ENCODE data around the gene GORASP2.
"Not testable (repeated sequence)": the region's sequence is repeated elsewhere in the genome, so short reads cannot be mapped to it uniquely, and the experiment has no call there.

The GORASP2 gene

DNA sequence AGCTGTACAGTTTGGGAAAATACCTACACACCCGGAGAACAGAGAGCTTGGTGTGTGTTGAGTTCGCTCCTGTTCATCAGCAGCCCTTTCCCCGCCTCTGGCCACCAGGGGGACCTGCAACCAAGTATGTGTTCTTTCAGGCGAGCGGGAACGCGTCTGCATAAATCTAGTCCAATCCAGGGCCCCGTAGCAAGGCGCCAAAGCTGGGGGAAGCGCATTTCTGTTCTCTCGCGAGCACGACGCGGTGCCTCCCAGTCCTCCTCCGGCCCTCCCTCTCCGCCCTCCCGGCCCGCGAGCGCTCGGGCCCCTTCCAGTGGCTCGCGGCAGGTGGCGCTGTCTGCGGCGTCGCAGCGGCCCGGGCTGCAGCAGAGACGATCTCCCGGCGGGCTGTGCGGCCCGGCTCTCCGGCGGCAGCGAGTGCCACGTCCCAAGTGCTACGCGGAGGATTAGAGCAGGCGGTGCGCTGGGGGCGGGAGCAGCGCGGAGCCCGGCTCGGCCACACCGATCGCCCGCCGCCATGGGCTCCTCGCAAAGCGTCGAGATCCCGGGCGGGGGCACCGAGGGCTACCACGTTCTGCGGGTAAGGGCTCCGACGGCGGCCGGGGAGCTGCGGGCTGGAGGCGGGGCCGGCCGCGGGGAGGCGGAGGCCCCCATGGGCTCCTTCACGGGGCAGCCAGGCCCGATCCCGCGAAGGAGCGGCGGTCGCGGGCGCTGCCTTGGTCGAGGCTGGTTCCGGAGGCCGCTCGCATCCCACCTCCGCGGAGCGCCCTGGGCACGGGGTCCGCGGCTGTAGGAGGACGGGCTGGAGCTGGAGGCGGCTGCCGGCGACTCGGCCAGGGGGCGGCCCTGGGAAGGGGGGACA, at the start of gene GORASP2:
Gene GORASP2, plus strand, starts transcription at position 430 of the 862 bp plus-strand sequence. Its CDS starts 88 bp downstream, at position 518.
- DNase-seq (ENCODE audit: low spot score) = peak; percentile 99

DNA sequence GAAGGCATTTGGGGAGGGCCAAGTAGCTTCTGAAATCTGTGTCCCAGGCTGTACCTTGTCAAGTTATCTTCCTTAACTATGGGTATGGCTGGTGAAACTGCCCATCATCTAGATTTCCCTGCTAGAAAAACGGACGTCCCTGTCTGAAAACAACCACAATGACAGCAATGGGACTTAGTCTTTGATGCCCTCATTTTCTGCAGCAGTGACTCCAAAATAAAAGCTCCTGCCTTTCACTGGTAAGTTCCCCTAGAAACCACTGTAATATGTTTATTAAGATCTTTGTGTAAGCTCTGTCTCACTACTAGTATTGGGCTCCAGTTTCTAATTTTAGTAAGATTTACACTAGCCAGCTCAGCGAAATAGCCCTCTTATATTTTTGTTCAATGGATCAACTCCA, 47.2 kb upstream of the GORASP2 start:
- no peak for DNase-seq (ENCODE audit: low spot score)

DNA sequence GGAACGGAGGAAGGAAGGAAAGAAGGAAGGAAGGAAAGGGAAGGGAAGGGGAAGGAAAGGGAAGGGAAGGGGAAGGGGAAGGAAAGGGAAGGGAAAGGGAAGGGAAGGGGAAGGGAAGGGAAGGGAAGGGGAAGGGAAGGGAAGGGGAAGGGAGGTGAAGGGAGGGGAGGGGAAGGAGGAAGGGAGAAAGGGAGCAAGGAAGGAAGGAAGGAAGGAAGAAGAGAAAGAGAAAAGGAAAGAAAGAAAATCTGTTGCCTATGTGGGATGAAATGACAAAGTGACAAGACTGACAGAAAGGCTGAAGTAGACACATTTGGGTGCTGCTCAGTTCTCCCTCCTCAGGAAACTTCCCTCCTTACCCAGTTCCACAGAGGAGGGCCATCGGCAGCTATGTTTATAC, 46.3 kb upstream of the GORASP2 start:
- no peak for DNase-seq (ENCODE audit: low spot score)

DNA sequence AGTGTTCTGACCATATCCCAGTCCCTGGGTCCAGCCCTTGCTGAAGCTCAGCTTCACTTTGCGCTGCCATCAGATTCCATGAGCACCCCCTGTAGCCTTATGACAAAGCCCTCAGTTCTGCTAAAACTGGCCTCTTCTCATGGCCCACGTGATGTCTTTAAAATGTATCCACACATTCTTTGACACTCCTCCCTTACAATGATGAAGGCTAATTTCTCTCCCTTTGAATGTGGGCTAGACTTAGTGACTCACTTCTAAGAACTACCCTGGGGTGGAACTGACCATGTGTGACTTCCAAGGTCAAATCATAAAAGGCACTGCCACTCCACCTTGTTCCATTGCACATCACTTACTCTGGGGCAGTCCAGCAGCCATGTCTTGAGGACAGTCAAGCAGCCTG, 45.4 kb upstream of the GORASP2 start:
- no peak for DNase-seq (ENCODE audit: low spot score)

DNA sequence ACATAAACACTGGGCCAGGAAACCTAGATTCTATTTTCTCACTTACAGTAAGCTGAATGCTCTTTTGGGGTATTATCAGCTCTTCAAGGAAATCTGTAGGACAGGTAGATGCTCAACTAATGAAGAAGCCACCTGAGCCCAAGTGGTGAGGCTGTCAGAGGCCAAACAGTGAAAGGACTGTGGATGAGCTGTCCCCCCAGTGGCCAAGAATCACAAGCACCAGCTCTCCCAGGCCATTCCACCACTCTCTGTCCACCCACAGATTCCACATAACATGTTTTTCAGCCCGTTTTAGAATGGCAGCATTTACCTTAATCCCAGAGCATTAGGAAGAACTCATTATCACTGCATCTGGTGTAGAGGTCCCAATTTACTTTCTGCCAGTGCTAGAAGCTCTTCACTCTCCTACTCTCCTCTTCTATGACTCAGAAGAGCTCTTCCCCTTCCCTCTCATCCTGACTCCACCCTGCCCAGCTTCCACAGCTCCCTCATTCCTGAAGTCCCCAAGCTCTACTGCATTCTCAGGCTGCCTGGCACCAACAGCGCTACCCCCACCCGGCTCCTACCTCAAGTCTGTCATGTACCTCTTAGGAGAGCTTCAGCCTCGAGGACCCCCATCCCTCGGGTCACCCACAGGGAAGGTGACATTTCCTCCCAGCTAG, 43.8 kb upstream of the GORASP2 start:
- no peak for DNase-seq (ENCODE audit: low spot score)

DNA sequence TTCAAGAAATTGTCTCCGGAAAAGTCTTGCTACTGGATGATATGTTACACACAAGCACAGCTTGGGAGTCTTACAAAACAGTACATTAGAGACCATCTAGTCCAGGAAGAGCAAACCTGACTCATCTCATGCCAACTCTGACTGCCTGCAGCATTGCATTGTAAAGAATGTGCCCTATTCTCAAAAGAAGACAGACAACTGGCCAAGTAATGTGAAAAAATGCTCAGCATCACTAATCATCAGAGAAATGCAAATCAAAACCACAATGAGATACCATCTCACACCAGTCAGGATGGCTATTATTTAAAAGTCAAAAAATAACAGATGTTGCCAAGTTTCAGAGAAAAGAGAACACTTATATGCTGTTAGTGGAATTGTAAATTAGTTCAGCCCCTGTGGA, 42.7 kb upstream of the GORASP2 start:
- no peak for DNase-seq (ENCODE audit: low spot score)

DNA sequence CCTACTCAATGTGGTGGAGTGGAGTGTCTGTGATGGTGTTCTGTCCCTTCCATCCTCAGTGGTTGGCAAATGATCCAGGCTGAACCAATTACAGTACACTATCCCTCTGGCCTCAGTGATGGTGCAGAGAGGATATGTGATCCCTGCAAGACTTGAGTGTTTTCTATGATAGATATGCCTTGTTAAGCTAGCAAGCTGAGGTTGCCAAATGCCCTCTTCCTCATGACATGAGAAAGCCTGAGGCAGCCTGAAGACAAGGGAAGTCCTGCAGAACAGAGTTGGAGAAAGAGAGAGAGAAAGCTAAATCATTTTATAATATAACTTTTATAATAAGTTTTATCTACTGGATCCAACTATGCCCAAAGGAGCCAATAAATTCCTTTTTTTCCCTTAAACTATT, 41.6 kb upstream of the GORASP2 start:
- DNase-seq (ENCODE audit: low spot score) = no peak

DNA sequence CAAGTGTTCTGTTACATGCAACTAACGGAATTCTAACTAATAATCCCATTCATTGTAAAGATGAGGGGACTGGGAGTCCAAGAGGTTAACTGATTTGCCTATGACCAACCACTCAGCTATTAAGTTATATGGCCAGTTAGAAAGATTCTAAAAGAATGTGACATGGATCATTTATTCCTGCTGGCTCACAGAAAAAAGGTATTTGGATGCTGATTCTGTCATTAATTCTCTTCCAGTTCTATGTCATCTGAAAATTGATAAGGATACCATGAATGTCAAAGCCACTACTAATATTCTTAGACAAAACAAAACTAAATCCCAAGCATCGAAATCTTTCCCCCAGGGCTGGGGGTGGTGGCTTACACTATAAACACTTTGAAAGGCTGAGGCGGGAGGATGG, 41.2 kb upstream of the GORASP2 start:
- no peak for DNase-seq (ENCODE audit: low spot score)

DNA sequence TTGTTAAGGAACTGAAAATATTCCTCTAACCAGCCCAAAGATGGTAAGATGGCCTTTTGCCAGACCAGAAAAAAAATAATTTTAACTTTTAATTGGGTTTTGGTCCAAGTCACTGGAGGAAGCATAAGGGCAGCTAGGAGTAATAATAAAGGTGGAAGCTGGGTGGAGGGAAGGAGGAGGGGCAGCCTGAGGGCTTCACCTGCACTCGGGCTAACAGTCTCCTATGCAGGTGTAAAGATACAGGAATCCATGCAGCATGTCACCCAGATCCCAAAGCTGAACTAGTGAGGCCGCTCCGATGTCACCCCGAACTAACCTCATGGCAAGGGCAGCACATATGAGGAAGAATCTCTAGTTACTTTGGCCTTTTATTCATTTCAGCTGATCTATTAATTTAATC, 37.2 kb upstream of the GORASP2 start:
- DNase-seq (ENCODE audit: low spot score) = no peak

DNA sequence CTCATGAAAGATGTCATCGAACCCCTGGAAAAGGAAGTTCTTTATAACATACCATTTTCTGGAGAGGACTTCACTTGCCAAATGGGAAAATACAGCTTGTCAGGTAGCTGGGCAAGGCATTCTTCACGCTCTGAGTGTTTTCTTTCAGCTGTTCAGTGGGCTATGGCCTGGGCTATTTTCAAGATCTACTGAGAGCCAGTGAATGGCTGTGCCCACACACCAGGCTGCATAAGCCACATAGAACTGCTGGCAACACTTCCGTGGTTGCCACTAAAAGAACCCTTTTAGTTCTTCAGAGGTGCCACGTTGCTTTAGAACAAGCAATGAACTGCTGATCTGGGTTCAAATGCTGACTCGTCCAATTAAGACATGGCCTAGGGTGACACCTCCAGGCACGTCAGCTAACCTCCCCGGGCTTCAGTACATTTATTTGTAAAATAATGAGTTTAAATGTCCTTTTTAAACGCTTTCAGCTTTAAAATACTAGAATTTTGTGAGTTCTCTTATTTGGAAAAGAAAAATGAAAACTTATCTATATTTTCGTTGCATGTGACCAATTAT, 36.6 kb upstream of the GORASP2 start:
- DNase-seq (ENCODE audit: low spot score) = no peak

DNA sequence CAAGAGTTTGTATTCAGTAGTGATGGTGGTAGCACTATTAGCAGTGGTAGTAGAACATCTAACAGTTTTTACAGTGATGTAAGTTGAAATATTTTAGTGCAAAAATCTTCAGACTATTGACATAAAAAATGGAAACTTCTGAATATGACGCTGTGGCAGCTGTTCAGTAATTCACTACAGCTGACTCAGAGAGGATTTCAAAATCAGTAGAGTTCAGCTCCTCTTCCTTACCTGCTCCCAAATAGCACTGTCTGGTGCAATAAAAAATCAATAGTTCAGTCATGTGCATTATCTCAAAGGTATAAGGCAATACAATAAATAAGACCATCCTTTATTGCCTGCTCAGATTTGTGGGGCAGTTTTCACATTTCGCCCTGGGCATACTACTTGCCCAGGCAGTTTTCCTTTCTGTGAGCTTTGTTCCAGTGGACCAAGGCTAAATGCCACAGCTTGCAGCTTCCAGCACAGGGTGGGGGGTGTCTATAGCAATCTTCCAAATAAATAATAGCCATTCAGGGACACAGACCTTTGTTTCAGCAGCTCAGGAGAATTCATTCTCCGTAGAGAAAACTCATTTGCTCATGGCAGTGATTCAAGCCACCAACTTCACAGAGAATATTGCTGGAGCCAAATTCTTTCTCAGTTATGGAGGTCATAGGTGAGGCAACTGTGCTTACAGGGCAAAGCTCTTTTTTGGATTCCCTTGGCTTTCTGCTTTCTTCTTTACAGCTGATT, 33.9 kb upstream of the GORASP2 start:
- no peak for DNase-seq (ENCODE audit: low spot score)

DNA sequence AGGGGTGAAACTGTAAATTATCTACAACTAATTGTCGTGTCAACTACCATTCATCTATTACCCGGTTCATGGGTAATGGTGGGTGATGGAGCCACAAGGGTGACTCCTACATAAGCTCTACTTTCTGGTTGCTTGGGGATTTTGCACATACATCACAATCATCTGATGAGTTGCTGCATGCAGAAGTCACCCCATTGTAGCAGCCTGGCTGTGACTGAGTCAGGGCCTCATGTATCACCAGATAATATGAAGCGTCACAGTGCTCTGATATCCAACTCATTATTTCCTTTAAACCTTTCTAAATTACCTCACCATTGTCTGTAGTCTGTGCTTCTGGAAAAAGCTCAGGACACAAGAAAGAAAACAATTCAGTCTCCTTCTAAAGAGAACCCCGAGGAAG, 32.4 kb upstream of the GORASP2 start:
- no peak for DNase-seq (ENCODE audit: low spot score)

DNA sequence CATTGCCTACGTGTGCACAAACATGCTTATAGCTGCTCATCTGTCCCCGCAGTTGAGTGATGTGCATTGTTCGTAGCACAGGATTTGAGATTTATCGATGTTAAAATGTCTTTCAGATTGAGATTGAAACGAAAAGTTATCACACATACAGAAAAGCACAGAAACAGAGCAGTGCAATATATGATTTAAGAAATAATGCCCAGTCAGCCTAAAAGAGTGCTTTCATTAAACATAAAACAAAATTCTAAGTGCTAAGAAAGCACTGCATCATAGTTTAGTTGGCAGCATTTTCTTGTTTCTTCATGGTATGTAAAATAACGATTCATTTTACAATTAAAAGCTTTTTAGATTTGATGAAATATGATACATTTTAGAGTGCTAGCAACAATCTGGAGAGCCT, 31.9 kb upstream of the GORASP2 start:
- DNase-seq (ENCODE audit: low spot score) = no peak

DNA sequence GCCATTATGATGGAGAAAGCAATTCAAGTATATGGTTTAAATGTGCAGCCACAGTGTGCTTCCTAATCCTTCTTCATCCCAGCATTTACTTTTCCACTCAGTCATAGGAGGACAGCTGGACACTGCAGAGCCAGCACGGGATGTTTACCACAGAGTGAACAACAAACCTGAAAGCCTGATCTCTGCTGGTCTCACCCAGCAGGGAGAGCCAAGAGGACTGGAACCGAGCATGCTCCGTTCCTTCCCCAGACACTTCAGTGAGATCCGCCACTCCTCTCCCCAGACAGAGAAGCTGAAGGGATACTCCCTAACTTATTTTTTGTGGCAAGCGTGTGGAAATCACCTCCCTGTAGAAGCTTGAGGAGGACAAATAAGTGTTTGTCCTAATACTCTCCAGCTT, 23.2 kb upstream of the GORASP2 start:
- DNase-seq (ENCODE audit: low spot score) = no peak

DNA sequence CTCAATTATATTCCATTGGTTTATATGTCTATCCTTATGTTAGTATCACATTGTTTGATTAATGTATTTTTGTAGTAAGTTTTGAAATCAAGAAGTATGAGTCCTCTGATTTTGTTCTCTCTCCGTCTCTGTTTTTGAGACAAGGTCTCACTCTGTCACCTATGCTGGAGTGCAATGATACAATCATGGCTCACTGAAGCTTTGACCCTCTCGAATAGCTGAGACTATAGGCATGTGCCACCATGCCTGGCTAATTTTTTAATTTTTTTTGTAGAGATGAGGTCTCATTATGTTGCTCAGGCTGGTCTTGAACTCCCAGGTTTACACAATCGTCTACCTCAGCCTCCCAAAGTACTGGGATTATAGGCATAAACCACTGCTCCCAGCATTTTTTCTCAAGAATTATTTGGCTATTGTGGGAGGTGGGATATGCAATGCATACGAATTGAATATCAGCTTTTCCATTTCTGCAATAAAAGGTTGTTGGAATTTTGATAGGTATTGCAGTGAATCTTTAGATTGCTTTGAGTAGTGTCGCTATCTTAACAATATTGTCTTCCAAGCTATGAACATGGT, 17.7 kb upstream of the GORASP2 start:
- DNase-seq (ENCODE audit: low spot score) = no peak

DNA sequence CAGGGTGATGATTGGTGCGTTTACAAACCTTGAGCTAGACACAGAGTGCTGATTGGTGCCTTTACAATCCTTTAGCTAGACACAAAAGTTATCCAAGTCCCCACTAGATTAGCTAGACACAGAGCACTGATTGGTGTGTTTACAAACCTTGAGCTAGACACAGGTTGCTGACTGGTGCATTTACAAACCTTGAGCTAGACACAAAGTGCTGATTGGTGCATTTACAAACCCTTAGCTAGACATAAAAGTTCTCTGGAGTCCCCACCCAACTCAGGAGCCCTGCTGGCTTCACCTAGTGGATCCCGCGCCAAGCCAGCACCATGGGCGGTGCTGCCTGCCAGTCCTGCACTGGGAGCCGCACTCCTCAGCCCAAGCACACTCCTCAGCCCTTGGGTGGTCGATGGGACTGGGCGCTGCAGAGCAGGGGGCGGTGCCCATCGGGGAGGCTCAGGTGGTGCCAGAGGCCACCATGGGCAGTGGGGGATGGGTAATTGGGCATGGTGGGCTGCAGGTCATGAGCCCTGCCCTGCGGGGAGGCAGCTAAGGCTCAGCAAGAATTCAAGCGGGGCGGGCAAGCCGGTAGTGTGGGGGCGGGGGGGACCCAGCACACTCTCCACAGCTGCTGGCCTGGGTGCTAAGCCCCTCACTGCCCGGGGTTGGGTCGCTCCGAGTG, 13.9 kb upstream of the GORASP2 start:
- DNase-seq (ENCODE audit: low spot score) = not testable (repeated sequence)

DNA sequence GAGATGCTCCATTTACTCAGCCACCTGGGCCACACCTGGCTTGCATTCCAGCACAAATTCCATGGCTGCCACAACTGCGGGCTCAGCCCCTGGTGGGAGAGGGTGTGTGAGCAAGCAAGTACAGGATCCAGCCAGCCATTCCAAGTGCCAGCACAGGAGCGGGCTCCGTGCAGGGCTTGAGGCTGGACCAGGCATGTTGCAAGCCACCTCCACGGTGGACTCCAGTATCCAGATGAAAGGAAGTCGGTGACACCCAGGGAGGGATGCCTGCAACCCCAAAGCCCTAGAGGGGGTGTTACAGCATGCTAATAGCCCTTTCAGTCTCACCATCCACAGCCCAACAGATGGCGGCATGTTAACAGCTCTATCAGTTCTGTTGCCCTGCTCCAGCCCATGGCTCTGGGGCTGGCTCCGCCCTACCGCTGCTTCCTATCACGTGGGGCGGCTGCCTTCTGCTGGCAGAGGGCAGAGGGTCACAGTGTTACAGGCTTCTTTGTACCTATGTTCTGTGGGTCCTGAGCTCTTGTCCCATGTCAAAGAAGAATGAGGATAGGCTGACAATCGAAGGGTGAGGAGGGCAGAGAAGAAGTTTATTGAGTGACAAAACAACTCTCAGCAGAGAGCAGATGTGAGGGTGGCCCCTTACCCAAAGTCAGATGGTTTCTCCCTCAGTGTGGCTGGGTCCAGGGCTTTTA, 11.7 kb upstream of the GORASP2 start:
- DNase-seq (ENCODE audit: low spot score) = peak; percentile 89

DNA sequence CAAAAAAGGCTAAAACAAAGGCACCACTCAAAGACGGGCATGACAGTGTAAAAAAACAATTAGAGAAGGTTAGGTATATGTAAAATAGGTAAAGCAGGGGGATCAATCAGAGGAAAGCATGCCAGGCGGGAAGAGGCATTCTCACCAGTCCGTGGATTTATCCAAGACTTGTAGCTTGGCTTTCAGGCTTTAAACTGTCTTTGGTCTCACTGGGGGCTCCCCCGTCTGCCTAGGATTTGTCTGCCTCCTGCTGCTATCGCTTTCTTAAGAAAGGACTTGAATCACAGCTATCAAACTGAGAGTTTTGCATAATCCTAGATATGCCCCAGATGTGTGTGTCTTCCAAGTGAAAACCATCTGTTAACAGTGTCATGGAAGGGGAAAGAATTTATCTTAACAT, 11.1 kb upstream of the GORASP2 start:
- DNase-seq (ENCODE audit: low spot score) = peak; percentile 58

DNA sequence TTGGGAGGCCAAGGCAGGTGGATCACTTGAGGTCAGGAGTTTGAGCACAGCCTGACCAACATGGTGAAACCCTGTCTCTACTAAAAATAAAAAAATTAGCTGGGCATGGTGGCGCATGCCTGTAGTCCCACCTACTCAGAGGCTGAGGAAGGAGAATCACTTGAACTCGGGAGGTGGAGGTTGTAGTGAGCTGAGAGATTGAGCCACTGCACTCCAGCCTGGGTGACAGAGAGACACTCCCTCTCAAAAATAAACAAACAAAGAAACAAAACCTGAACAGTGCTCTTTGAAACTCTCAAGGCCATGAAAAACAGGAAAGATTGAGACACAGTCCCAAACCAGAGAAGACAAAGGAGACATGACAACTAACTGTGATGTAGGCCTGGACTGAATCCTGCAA, 7.2 kb upstream of the GORASP2 start:
- DNase-seq (ENCODE audit: low spot score) = not testable (repeated sequence)

DNA sequence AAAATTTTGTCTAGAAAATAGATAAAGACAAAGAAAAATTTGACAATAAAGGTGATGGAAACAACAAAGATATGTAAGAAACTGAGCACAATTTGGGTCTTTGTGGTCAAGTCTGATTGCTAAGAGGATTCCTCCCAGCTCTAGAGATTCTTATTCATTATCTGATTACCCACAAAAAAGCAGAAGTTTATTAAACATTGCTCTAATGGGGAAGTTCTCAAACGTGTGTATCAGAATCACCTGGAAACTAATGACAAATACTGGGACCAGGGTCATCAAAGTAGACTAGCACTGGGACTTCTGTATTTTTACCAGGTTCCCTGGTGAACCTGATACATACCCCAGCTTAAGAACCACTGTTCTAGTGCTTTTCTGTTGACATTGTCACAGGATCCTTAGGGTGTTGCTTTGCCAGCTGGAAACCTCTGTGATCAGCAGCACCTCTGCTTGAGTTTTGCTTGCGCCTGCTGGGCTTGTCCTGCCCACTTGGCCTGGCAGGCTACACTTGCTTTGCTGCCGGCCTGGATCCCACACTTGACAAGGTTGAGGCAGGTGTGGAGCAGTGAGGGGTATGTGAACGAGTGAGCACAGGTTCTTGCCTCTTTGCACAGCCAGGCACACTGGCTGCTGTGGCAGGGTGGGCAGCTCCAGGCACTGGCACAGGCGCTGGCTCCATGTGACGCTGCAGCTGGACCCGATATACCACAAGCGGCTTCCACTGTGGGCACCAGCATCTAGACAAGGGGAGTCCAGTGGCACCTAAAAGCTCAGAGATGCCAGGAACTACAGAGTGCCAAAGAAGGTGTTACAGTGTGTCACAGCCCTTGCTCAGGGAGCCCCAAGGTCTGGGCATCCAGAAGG, 6.2 kb upstream of the GORASP2 start:
- DNase-seq (ENCODE audit: low spot score) = no peak

Data from ecto neural progenitor cell (in vitro differentiated cells).